T follicular helper cell (primary cell): ENCODE results near the gene LHX6.

Experiments
- DNase-seq: peaks from one replicate; pipeline ENCODE4 v3.0.0-alpha.2; 2020; ENCODE audit warnings: low read depth

Gene LHX6

DNA sequence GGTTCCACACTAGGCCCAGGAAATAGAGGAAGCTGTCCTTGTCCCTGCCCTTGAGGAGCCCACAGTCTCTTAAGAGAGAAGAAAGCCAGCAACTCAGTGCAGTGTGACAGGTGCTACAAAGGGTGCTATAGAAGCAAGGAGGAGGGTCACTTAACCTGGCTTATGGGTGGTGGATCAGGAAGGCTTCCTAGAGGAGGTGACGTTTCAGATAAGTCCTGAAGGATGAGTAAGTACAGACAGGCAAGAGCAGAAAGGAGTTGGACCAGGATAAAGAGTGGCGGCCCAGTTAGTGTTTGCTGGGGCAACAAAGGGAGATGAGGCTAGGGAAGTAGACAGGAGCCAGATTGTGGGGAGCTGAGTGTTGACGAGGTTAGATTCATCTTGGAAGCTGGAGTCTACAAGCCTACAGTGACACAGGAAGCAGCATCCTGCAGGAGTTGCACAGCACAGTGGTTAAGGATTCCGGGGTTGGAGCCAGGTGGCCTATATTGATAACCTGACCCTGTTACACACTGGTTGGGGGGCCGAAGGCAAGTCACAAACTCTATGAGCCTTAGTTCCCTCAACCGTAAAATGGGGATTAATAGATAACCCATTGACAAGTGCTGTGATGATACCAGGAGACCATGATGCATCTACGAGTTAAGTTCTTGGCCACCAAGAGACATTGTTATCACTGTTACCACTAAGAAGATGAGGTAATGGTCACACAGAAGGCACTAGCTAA, 5.4 kb upstream of the LHX6 start:
- no peak for DNase-seq

DNA sequence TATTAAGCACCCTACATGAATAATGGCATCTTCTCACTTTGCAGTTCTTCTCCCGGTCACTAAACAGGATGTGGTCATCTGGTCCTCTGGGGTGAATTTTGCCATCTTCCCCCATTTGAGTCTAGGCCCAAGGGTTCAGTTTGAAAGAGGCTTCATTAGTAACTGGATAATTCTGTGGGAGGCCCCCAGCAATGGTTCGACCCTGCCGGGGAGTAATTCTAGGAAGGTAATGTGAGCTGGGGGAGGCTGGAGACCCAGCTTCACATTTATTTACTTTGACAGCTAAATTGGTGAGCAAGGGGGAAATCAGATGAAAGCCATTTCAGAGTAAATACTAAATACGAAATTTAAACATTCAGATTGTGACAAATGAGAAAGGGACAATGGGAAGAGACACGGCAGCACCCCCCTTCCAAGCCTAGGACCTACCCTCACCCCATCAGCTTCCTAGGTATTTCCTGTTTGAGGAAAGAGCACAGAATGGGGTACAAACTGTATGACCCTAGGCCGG, 4.1 kb upstream of the LHX6 start:
- DNase-seq = no peak

DNA sequence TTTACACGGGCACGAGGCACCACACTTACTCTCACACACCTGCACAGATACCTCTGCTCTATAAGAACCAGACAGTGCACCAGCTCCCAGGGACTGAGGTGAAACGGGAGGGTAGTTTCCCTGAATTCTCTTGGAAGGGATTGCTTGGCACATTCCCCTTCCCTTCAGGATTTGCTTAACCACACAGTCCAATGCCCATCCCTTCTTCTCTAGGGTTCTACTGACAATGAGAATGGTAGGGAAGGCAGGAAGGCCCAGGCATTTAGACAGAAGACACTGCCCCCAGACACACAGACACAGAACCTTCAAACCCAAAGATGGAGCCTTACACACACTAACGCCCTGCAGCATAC, 704 bp upstream of the LHX6 start:
- no peak for DNase-seq

DNA sequence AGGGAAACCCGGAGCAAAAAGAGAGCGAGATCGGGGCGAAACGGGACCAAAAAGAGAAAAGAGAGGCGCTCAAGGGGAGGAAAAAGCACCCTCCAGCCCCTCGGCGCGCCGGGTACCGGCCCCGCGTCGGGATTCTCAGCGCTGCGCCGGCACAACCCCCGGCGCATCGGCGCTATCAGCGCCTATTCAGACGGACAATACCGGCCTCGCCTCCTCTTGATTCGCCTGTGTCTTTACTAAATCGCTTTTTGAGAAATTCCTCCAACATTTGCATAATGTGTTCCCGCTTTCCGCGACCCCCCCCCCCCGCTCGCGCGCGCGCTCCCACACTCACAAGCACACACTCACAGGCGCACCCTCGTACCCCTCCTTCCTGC, 578 bp downstream of the LHX6 start:
- DNase-seq = no peak

DNA sequence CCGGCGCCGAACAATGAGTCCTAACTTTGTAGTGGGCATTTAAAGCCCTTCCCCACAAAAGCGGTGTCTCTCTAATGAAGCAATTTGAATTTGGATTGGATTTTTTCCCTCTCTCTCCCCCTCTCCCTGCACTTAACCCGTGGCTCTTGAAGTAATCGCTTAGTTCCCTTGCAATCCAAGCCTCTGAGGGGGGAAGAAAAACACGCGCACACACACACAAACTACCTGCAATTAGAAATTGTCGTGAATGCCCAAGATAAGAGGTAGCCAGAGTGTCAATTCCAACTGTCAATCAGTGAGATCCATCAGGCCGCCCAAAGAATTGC, 1.2 kb downstream of the LHX6 start:
- DNase-seq = no peak

DNA sequence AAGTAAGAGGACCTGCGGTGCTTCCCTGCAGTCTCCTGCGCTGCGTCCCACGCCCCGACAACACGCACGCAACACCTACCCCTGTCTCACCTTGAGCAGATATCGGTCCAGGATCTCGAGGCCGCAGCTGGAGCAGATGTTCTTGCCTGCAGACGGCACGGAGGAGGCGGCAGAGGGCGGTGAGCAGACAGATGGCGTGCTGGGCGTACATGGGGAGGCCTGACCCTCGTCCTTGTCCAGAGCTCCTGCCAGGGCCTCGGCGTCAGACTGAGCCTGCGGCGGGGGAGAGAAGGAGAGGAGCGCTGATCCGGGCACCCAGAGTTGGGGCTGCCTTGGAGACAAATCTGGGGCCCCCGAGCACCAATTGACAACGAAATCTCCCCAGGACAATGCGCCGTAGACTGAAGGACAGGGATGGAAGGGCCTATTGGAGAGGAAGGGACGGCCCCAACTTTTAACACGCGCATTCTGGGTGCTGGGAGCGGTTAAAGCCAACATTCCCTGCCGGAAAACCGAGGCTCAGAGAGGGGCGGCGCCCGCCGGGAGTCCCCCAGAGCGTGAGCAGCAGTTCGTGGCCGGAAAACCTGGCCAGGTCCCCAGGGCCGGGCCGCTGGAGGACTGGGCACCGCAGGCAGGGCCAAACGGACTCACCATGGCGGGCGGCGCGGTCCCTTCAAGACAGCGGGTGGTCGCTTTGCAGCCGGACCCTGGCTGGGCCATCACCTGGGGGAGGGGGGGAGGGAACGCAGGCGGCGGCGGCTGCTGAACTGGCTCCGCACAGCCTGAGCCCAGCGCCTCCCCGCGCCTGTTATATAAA, 1.8 kb downstream of the LHX6 start:
- no peak for DNase-seq

DNA sequence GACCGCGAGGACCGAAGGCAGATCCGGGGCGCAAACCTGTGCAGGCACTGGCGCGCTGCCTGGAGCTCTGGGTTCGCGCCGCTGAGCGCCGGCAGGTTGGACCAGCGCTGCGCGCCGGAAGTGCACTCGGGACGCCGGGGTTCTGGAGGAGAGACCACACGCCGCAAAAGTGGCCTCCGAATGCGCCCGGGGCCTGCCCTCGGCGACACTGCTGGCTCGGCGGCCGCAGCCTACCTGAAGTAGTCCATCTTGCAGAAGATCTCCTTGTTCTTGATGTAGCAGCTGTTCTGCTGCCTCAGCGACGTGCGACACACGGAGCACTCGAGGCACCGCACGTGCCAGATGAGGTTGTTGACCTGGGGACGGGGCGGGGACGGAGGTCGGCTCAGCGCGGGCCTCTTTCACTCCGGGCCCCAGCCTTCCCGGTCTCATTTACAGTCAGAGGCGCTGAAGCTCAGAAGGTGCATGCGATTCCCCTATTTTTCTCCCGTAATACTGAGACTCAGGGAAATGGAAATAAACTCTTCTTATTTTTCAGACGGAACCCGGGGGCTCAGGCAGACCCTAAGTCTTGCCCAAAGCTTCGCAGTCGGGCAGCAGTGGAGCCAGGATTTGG, 2.5 kb downstream of the LHX6 start:
- no peak for DNase-seq

DNA sequence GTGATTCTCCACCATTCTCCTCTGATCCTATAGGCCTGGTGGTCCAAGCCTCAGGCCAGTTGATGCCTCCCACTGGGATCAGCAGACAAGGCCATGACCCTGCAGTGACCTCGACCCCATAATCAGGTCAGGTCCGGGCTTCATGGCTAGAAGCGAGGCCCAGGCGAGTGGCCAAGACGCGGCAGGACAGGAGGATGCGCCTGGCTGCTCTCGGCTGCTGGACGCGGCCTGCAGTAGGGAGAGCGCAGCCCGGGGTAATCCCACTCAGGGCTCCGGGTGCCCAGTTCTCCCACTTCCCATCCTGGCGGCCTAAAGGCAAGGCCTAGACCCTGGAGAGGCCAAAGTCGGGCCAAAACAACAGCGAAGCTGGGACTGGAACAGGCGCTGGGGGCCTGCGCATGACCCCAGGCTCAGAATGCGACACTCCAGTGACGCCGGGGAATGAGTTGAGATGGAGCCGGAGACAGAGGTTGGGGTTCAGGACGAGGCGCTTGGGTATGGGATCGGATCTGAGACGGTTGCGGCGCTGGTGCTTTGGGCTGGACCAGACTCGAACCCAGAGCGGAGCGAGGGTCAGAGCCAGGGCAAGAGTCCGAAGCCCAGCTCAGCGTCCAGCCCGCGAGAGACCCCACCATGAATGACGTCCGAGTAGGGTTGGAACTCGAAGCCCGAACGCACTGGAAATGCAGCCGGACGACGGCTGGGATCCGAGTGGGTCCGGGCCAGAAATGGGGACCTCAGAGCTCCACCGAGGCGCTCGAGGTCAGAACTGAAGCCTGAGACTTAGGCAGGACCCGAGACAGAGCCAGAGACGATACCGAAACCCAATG, 3.2 kb downstream of the LHX6 start:
- no peak for DNase-seq

DNA sequence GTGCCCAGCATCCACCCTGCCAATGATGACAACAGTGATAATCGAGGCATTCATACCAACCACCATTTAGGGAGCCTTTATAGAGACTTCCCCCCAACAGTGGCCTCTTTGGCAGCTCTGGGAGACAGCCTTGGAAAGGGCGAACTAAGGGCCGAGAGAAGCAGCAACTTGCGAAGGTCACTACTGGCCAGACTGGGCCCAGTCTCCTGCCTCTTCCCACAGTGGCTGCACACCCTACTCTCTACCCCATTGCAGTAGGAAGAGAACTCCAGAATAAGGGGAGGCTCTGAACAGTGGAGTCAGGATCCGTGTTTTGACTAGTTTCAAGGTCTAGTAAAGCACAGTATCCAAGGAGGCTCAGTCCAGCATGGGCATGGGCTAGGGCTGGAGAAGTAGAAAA, 5.3 kb downstream of the LHX6 start:
- no peak for DNase-seq

DNA sequence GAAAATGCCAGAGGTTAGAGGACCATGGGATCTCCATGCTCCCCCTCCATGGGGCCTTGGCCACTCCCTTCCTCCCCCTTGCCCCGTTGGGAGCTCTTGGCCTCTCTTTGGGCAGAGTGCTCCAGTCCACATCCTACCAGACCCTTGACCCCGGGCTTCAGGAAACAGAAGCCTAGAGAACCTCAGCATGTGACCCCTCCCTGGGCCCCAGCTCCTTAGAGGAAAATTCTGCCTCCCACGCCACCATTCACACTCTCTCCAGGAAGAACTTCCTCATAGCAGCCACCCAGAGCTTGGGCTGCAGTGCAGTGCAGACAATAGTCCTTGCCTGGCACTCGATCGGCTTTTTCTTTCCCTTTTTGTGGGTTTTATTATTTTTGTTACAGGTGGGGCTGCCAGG, 6.0 kb downstream of the LHX6 start:
- DNase-seq = no peak

DNA sequence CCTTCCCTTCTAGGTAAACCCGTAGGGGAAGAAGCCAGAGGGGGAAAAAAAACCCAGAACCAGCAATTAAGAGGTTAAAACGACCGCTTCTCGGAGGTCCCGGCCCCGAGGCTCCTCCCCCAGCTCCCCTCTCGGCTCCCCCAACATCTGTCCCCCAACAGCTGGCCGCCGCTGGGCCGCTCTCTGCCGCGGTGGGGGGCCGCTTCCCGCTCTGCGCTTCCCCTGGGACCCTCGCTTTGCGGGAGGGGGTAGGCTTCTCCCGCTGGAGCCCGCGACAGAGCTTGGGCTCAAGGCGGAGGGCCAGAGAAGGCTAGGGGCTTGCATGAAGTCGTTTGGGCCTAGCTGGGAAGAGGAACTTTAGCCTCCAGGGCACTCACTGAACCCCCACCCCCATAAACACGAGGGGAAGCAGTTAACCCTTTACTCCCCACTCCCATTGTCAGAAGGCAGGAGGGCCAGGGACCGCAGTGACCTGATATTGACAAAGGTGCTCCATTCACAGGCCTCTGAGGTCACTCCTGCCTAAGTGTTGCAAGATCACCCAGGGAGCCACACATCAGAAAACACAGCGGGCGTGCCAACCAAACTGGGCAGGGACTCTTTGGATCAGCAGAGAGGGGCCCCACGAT, 7.5 kb downstream of the LHX6 start:
- no peak for DNase-seq

DNA sequence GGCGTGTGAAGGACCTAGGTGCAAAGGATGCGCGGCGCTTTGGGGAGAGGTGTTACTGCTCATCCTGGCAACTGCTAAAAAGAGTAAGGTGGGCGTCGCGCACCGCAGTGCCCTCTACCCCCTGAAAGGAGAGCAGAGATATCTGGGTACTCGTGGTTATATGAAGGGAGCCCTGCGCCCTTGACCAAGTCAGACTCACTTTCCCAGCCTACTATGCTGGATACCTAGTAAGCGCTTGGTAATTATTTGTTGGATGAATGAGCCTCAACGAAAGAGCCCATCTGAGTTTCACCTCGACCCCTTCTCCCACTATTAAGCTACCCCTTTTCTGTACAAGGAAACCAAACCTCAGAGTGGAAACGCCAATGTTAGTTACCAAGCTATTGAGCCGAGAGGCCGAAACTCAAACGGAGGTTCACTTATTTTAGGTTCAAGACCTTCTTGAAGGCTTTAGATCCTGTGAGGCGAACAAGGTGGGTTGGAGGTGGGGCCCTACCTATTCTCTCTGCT, 8.0 kb downstream of the LHX6 start:
- DNase-seq = no peak

DNA sequence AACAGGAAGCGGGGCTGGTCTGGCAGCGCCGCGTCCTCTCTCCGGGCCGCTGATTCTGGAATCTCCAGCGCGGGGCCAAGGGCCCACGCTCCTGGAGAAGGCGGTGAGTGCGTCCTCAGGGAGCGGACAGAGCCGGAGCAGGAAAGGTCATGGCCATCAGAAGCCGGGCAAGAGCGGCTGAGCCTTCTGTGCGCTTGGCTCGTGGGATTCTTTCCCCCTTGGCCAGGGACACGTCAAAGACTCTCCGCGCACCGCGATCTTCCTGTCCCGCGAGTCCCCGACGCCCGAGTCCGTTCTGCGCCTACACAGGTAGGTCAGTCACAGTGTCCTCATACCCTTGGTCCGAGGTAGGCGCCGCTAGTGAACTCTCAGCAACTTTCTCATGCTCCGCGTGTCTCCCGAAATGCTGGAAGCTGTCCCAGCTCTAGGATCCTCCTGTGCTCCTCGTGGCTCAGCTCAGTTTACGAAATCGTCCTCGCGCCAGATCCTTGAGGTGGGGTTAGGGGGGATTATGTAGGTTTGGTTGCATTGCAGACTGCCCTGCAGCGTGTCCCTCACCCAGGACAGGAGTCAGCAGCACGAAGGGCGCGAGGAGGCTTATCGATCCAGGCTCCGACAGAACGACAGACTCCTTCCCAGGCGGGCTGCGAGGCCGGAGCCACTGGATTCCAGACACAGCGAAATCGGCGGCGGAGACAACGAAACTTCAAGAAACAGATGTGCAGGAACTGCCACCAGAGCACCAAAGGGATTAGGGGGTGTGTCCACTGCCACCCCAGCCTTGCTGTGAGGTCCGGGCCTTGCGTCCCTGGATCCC, 8.7 kb downstream of the LHX6 start:
- DNase-seq = no peak

DNA sequence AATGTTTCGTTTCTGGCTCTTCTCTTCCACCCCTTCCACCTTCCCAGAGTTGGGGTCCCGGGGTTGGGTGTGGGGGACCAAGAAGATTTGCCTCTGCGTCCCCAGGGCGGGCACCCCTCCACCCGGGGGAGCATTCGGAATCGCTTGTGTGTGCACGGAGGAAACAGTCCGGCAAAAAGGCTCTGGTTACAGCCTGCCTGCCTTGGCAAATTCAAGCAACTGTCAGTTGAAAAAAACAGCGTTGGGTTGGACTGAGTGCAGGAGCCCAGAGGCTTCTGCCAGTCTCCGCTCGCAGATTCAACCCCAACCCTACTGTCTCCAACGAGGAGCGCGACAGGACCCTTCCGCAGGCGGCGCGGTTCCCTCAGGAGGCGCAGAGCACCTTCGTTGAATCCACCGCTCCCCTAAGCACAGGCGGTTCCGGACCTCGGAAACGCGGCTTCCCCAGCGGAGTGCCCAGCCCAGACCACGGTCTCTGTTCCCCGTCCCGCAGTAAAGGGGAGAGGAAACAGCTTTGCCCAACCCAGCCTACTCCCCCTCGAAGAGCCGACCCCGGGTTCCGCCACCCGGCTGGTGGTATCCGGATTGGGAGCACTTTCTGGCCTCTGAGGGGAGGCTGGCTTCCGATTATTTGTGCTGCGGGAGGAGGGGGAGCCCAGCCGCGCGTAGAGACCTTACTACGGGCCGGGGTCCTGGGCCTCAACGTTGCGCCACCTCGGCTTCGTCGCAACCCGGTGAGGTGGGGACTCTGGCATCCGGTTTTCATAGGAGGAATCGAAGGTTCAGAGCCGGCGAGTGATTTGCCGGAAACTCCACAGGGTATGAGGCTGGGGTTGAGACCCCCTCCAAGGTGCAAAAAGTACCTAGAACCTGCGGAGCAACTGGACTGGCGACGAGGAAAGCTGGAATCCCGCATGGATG, 9.6 kb downstream of the LHX6 start:
- no peak for DNase-seq

DNA sequence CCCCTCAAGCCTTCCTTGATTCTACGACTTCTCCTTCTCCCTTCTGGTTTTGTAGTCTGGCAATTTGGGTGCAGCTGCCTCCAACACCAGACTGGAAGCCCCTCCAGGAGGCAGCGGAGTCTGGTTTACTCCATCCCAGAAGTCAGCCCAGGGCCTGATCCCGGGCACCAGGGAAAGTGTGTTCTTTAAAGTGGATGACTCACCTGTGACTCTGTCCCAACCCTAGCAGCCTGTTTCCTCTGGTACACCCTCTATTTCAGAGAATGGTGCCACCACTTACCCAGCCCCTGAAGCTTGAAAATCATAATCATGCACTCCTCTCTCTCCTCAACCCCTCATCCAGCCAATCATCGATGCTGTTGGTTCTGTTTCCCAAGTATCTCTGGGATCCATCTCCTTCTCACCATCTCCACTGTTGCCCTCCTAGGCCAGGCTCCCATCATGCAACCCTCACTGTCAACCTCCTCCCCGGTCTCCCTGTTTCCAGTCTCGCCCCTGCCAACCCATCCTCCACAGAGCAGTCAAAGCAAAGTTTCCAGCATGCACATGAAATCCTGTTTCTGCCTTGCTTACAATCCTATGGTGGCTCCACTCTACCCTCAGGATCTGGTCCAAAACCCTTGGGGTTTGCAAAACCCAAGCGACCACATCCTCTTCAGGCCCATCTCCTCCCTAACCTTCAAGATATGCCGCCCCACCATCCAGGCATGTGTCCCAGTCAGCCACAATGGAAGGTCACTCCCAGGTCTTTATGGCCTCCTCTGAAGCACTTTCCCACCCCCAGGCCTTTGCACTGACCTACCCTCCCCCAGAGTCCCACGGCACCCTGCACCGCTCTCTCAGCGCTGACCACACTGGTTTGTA, 10.5 kb downstream of the LHX6 start:
- DNase-seq = no peak

DNA sequence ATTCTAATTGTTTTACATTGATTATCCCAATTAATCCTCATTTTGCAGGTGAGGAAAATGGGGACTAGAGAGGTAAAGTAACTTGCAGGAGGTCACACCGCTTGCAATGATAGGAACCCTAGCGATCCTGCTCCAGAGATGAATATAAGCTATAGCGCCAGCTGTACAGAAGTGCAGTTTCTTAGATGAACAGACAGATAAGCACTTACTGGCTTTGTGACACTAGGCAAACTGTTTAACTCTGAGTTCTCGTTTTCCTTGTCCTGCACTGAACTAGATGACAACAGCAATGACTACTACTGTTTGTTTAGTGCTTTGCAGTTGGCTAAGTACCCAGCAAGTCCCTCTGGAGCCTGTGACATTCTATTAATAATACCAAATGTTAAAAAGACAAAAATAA, 11.1 kb downstream of the LHX6 start:
- DNase-seq = no peak

DNA sequence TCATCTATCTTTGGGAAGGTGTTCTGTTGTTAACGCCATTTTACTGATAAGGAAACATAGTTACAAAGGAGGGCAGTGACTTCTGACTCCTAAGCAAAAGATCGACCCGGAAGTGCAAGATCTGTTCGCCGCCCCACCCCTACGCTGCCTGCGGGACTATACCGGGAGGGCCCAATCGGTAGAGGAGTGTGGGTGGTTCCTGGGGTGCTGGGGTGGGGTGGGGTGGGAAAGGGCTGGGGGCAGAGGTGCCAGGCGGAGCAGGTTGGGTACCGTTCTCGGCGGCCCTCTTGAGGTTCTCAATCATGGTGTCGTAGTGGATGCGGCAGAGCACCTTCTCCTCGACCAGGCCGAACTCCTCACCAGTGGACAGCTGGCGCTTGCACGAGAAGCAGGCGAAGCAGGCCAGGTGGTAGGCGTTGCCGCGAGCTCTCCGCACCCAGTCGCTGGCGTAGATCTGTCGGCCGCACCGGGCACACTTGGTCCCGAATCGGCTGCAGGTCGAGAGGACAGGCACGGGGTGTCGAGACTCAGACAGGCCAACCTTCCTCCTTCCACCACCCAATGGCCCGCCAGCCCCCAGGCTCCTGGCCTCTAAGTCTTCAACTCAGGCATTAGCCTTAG, 11.8 kb downstream of the LHX6 start:
- no peak for DNase-seq

DNA sequence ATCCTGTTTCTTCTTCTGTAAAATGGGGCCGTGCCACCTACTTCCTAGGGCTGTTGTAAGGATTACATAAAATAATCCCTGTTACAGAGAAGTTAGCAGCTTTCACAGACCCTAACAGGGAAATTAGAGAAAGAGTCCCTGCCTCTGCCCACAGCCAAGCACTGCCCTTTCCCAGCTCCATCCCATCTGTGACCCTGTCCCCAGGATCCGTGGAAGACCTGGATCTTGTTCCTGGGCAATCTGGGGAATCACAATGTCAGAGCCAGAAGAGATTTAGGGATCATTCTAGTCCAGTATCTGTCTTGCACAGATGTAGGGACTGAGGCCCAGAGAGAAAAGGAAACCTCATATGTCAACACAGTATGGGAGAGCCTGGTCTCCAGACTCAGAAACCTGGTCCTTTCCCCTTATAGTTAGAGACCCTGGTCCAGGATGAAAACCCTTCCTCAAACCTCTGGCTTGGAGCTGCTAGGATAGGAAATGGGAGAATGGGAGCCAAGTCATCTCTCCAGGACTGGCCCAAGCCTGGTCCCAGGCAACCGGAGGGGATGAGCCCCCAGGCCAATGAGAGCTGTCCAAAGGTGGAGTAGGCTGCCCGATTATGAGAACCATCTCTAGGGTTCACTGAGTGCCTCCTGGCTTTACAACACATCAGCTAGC, 12.5 kb downstream of the LHX6 start:
- DNase-seq = no peak
